ENCODE data around the gene MRPL44.

Gene MRPL44

DNA sequence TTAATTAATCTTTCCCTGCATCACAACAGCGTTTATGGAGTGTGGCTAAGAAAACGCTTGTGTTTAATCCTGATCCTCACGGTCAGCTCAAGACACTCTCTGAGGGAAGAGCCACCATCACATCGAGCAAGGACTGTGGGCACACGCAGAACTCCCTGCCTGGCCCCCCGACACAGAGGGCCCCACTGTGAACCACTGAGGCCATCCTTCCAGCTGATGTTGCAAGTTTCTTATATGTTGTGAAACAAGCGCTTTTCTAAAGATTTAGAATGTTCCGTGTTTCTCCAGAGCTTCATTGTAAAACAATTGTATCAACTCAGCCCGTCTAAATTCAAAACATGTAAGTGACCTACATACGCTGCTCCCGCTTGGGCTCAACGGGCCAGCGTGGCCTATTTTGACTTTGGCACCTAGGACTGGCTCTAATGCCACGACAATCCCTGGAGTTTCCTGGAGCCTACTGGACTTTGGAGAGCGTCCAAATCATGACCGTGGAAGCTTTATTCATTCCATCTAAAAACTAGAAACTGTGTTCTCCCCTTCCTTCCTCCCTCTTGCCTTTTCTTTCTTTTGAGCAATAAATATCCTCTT lies 46.9 kb downstream of the MRPL44 start:
- DNase-seq, result no peak

DNA sequence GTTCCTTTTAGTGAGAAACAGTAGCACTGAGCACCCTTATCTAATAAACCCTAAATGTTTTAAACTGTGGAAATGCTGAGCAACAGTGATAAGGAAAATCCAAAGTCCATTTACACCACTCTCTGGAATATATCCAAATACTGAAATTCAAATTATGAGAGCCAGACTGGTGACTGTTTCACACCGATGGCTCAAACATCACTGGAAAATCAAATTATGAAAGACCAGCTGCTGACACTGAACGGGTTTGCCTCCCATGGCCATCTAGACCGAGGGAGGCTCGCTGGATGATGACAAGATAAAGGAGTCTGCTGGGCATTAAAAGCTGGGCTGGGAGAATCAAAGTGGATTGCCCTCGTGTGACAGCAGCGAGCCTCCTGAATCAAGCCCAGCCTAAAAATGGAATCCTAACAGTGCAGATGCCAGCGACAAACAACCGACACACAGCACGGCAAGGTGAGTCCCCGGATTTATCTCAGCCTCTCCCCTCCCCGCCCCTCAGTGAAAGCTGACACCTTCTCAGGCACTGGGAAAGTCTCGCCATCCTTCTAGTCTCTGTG lies 51.5 kb downstream of the MRPL44 start:
- no peak for DNase-seq

DNA sequence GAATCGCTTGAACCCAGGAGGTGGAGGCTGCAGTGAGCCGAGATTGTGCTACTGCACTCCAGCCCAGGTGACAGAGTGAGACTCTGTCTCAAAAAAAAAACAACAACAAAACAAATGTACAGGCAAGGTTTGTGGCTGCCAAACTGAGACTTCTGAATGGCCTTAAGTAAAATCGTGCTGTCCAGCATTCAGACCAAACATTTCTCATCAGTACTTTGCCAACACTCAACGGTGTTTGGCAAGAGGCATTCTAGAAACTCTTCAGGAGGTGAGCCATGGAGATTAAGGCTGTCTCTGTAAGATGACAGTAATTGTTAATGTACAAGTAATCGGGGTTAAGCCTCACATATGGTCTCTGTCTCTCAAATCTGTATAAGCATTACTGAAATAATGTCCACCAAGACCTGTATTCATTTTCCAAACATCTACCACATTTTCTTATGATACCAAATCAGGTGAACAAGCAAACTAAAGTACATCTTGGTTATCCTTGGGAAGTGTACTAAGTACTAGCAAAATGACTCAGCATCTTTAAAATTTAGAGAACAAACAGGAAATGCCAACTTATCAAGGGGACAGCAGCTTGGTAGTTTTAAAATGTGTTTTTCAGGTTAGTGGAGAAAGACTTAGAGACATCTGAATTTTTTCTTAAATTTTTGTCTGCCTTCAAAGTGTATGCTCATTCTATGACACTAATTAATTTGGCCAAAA lies 52.5 kb downstream of the MRPL44 start:
- DNase-seq, result no peak

DNA sequence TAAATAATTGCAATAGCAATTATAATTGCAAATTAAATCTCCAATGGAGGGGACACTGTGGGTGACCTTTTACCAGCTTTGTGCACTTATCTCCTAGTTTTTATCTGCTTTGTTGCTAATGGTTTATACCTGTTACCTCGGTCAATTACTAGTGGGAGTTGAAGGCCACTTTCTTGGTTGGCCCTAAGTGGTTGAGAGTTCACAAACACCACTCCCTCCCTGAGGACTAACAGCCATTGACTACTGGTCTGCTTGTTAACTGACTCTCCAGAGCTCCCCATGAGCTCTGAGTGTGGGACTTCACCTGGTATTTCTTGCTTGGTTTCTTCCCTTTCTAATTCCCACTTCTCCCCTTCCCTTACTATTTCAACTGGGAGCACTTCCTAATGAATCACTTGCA lies 54.6 kb downstream of the MRPL44 start:
- no peak for DNase-seq

DNA sequence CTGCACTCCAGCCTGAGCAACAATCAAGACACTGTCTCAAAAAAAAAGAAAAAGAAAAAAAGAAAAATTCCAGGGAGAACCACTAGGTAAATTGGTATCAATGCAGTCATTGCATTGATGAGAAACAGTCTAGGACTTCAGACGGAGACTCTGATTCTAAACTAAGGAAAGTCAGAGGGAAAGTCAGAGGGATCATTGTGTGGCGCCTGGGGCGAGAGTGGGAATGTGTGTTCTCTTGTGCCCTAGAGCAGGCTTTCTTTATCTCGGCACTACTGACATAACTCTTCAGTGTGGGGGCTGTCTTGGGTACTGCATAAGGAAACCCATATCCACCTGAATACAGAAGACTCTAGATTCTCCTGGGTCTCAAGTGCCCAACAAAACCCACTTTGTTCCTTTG lies 57.1 kb downstream of the MRPL44 start:
- no peak for DNase-seq

DNA sequence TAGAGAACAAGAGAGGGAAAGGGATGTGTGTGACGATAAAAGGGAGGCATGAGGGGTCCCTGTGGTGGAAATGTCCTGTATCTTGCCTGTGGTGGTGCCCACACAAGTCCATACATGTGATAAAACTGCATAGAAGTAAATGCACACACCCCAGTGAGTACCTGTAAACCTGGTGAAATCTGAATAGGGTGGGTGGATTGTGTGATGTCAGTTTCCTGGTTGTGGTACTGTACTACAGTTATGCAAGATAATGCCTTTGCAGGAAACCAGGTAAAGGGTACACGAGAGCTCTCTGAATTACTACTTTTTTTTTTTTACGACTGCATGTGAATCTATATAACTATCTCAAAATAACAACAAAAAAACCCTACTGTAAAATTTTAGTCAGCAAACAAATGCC lies 59.7 kb downstream of the MRPL44 start:
- DNase-seq, result no peak

All from right kidney (tissue), 1 donor.